ENCODE measurements around the gene PAF1.

The PAF1 gene

DNA sequence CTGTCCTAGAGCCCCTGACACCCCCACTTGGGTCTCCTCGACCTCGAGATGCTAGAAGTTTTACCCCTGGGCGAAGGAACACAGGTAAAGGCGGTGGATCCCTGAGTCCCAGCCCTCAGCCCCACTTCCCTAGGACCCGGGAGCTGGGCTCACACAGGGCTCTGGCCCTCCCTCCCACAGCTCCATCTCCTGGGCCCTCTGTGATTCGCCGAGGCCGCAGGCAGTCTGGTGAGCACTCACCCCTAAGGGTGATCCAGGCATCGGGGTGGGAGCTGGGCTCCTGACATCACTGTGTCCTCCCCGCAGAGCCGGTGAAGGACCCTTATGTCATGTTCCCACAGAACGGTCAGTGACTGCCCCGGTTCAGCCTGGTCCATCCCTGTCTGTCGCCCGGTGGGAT lies 29.9 kb upstream of the PAF1 start:
- no peak overlapping the region for H3K56ac ChIP-seq (ENCODE audit: low read length)
- H3K4me1 ChIP-seq (ENCODE audit: control insufficient read depth, low read depth, low read length), result no peaks in the 10 kb centered on the region
- H2BK5ac ChIP-seq (ENCODE audit: low read length), result no peak overlapping the region
- no peak overlapping the region for H3K27ac ChIP-seq (ENCODE audit: low read depth, low read length)
- H3K36me3 ChIP-seq (ENCODE audit: control insufficient read depth, insufficient read depth, low read length), result peaks cover 36% of the 10 kb centered on the region
- DNase-seq, result no peak
- H3K79me2 ChIP-seq (ENCODE audit: control insufficient read depth, insufficient read depth, low read length), result peaks cover 6% of the 10 kb centered on the region
- no peaks in the 10 kb centered on the region for H3K27me3 ChIP-seq (ENCODE audit: insufficient read depth, low read length, poor library complexity)
- WGBS (ENCODE audit: extremely low coverage, insufficient coverage, low lambda C conversion rate), result no CpG with 5 or more reads among the region's 15 CpGs
- no peak overlapping the region for H2BK15ac ChIP-seq (replicated peaks; ENCODE audit: low read depth)
- no peak overlapping the region for H3K4me3 ChIP-seq (ENCODE audit: low read length)
- no peak overlapping the region for H3K4me2 ChIP-seq (ENCODE audit: low read length)
- H3K4ac ChIP-seq (ENCODE audit: low read depth, low read length), result no peak overlapping the region
- no peak overlapping the region for H3K9ac ChIP-seq (ENCODE audit: low read length)
- H2BK120ac ChIP-seq (ENCODE audit: low read depth, low read length), result no peak overlapping the region
- no peak overlapping the region for H3K18ac ChIP-seq (ENCODE audit: low read length)
- H4K5ac ChIP-seq (ENCODE audit: low read length), result no peak overlapping the region
- H4K8ac ChIP-seq (ENCODE audit: low read depth, low read length), result no peak overlapping the region
- H3K23ac ChIP-seq (ENCODE audit: low read length), result no peak overlapping the region
- H2AK5ac ChIP-seq (ENCODE audit: low read length), result no peak overlapping the region
- peaks cover 14% of the 10 kb centered on the region for H3K79me1 ChIP-seq (ENCODE audit: low read length)

GRCh38 chr19:39419003-39419402 lies 28.1 kb upstream of the PAF1 start:
- no peak overlapping the region for H2BK5ac ChIP-seq (ENCODE audit: low read length)
- H3K4me3 ChIP-seq (ENCODE audit: low read length), result no peak overlapping the region
- H4K5ac ChIP-seq (ENCODE audit: low read length), result no peak overlapping the region
- no peak overlapping the region for H3K9ac ChIP-seq (ENCODE audit: low read length)
- H3K36me3 ChIP-seq (ENCODE audit: control insufficient read depth, insufficient read depth, low read length), result peaks cover 23% of the 10 kb centered on the region
- H2BK120ac ChIP-seq (ENCODE audit: low read depth, low read length), result no peak overlapping the region
- no peak for DNase-seq
- no peak overlapping the region for H3K23ac ChIP-seq (ENCODE audit: low read length)
- WGBS (ENCODE audit: extremely low coverage, insufficient coverage, low lambda C conversion rate), result no CpG with 5 or more reads among the region's 9 CpGs
- H3K56ac ChIP-seq (ENCODE audit: low read length), result no peak overlapping the region
- H3K27me3 ChIP-seq (ENCODE audit: insufficient read depth, low read length, poor library complexity), result no peaks in the 10 kb centered on the region
- no peak overlapping the region for H2AK5ac ChIP-seq (ENCODE audit: low read length)
- no peak overlapping the region for H3K27ac ChIP-seq (ENCODE audit: low read depth, low read length)
- peaks cover 22% of the 10 kb centered on the region for H3K79me2 ChIP-seq (ENCODE audit: control insufficient read depth, insufficient read depth, low read length)
- H2BK15ac ChIP-seq (replicated peaks; ENCODE audit: low read depth), result no peak overlapping the region
- no peak overlapping the region for H3K4me2 ChIP-seq (ENCODE audit: low read length)
- H3K4ac ChIP-seq (ENCODE audit: low read depth, low read length), result no peak overlapping the region
- H3K18ac ChIP-seq (ENCODE audit: low read length), result no peak overlapping the region
- H3K4me1 ChIP-seq (ENCODE audit: control insufficient read depth, low read depth, low read length), result peaks cover 3% of the 10 kb centered on the region
- H3K79me1 ChIP-seq (ENCODE audit: low read length), result peaks cover 22% of the 10 kb centered on the region
- no peak overlapping the region for H4K8ac ChIP-seq (ENCODE audit: low read depth, low read length)

DNA sequence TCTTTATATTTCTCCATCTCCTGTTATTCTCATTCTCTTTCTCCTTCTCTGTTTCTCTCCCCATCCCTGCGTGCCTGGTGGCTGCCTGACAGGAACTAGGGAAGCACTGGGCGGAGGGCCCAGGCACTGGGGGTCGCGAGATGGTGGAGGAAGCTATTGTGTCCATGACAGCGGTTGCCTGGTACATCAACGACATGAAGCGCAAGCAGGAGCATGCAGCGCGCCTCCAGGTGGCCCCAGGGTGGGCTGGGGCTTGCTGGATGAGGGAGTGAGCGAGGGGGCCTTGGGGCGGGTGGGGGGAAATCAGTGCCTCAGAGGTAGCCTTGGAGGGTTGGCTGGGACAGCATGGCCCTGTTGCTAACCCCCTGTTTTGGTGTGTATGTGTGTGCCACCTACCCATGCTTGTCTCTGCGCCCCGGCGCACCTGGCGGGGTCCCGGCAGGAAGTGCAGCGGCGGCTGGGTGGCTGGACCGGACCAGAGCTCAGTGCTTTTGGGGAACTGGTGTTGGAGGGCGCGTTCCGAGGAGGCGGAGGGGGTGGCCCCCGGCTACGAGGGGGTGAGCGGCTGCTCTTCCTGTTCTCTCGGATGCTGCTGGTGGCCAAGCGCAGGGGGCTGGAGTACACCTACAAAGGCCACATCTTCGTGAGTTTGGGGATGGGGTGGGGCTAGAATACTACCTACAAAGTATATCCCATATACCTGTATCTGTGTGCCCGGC lies 26.7 kb upstream of the PAF1 start:
- Histone ChIP-seq H3K56ac (ENCODE audit: low read length) (no peak overlapping the region), H3K4me2 (ENCODE audit: low read length) (no peak overlapping the region), H3K27ac (ENCODE audit: low read depth, low read length) (no peak overlapping the region), H3K27me3 (ENCODE audit: insufficient read depth, low read length, poor library complexity) (no peaks in the 10 kb centered on the region), H3K4ac (ENCODE audit: low read depth, low read length) (no peak overlapping the region), H3K18ac (ENCODE audit: low read length) (no peak overlapping the region), H3K9ac (ENCODE audit: low read length) (no peak overlapping the region), H2BK15ac (replicated peaks; ENCODE audit: low read depth) (no peak overlapping the region), H2AK5ac (ENCODE audit: low read length) (no peak overlapping the region), H3K79me2 (ENCODE audit: control insufficient read depth, insufficient read depth, low read length) (peaks cover 31% of the 10 kb centered on the region), H4K8ac (ENCODE audit: low read depth, low read length) (no peak overlapping the region), H4K5ac (ENCODE audit: low read length) (no peak overlapping the region), H3K79me1 (ENCODE audit: low read length) (peaks cover 22% of the 10 kb centered on the region), H3K36me3 (ENCODE audit: control insufficient read depth, insufficient read depth, low read length) (peaks cover 15% of the 10 kb centered on the region), H3K4me3 (ENCODE audit: low read length) (no peak overlapping the region), H2BK120ac (ENCODE audit: low read depth, low read length) (no peak overlapping the region), H2BK5ac (ENCODE audit: low read length) (no peak overlapping the region), H3K23ac (ENCODE audit: low read length) (no peak overlapping the region), H3K4me1 (ENCODE audit: control insufficient read depth, low read depth, low read length) (peaks cover 3% of the 10 kb centered on the region)
- no CpG with 5 or more reads among the region's 30 CpGs for WGBS (ENCODE audit: extremely low coverage, insufficient coverage, low lambda C conversion rate)
- DNase-seq, result no peak

DNA sequence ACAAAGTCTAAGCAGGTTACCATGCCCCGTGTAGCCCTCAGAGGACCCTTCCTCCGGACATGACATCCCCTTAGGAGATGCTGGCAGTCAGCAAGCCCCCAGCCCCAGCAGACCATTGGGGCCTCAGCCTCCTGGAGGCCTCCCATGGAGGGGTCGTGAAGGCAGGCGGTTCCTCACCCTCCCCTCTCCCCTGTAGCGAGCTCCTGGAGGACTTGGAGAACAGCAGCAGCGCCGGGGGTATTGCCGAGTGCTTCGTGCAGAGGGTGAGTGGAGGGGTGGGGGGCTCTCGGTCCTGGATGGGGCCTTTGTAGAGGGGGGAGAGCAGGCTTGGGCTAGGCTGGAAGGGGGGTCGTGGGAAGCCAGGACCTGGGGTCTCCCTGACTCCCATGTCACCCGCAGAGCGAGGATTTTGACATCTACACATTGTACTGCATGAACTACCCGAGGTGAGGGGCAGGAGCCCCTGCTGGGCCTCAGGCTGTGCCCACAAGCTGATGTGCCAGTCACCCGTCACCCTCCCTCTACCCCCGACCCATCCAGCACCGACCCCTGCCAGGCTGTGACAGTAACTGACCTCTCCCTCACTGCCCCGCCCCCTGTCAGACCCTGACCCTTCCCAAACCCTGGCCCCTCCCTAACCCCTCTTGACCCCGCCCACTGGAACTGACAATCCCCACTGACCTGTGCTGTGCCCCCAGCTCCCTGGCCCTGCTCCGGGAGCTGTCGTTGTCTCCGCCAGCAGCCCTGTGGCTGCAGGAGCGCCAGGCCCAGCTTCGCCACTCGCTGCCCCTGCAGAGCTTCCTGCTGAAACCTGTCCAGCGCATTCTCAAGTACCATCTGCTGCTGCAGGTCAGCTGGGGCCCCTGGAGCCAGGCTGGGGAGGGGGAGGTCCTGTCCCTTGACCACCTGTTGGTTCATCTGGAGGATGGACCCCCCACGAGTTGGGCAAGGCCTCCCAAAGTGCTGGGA lies 25.5 kb upstream of the PAF1 start:
- Histone ChIP-seq H3K9ac (ENCODE audit: low read length) (no peak overlapping the region), H3K79me1 (ENCODE audit: low read length) (peaks cover 22% of the 10 kb centered on the region), H2BK15ac (replicated peaks; ENCODE audit: low read depth) (no peak overlapping the region), H4K8ac (ENCODE audit: low read depth, low read length) (no peak overlapping the region), H3K36me3 (ENCODE audit: control insufficient read depth, insufficient read depth, low read length) (peaks cover 11% of the 10 kb centered on the region), H3K27me3 (ENCODE audit: insufficient read depth, low read length, poor library complexity) (no peaks in the 10 kb centered on the region), H3K79me2 (ENCODE audit: control insufficient read depth, insufficient read depth, low read length) (peaks cover 31% of the 10 kb centered on the region), H3K4ac (ENCODE audit: low read depth, low read length) (no peak overlapping the region), H3K4me2 (ENCODE audit: low read length) (no peak overlapping the region), H4K5ac (ENCODE audit: low read length) (no peak overlapping the region), H3K27ac (ENCODE audit: low read depth, low read length) (no peak overlapping the region), H3K56ac (ENCODE audit: low read length) (no peak overlapping the region), H3K18ac (ENCODE audit: low read length) (no peak overlapping the region), H3K4me1 (ENCODE audit: control insufficient read depth, low read depth, low read length) (peaks cover 3% of the 10 kb centered on the region), H2BK120ac (ENCODE audit: low read depth, low read length) (no peak overlapping the region), H2AK5ac (ENCODE audit: low read length) (no peak overlapping the region), H3K23ac (ENCODE audit: low read length) (no peak overlapping the region), H3K4me3 (ENCODE audit: low read length) (no peak overlapping the region), H2BK5ac (ENCODE audit: low read length) (no peak overlapping the region)
- WGBS (ENCODE audit: extremely low coverage, insufficient coverage, low lambda C conversion rate), result no CpG with 5 or more reads among the region's 27 CpGs
- no peak for DNase-seq

GRCh38 chr19:39415111-39416046 lies 24.5 kb upstream of the PAF1 start:
- peaks cover 31% of the 10 kb centered on the region for H3K79me2 ChIP-seq (ENCODE audit: control insufficient read depth, insufficient read depth, low read length)
- DNase-seq, result peak; percentile 57
- peak overlapping the region; percentile 56 for H3K4me2 ChIP-seq (ENCODE audit: low read length)
- H3K9ac ChIP-seq (ENCODE audit: low read length), result peak overlapping the region; percentile 98
- no peak overlapping the region for H3K4ac ChIP-seq (ENCODE audit: low read depth, low read length)
- H2BK15ac ChIP-seq (replicated peaks; ENCODE audit: low read depth), result no peak overlapping the region
- peak overlapping the region; percentile 65 for H3K56ac ChIP-seq (ENCODE audit: low read length)
- no peak overlapping the region for H3K4me3 ChIP-seq (ENCODE audit: low read length)
- H3K27me3 ChIP-seq (ENCODE audit: insufficient read depth, low read length, poor library complexity), result no peaks in the 10 kb centered on the region
- H3K79me1 ChIP-seq (ENCODE audit: low read length), result peaks cover 22% of the 10 kb centered on the region
- H3K36me3 ChIP-seq (ENCODE audit: control insufficient read depth, insufficient read depth, low read length), result peaks cover 7% of the 10 kb centered on the region
- no peak overlapping the region for H4K8ac ChIP-seq (ENCODE audit: low read depth, low read length)
- no CpG with 5 or more reads among the region's 35 CpGs for WGBS (ENCODE audit: extremely low coverage, insufficient coverage, low lambda C conversion rate)
- no peak overlapping the region for H2AK5ac ChIP-seq (ENCODE audit: low read length)
- H4K5ac ChIP-seq (ENCODE audit: low read length), result no peak overlapping the region
- H2BK120ac ChIP-seq (ENCODE audit: low read depth, low read length), result no peak overlapping the region
- H3K23ac ChIP-seq (ENCODE audit: low read length), result peak overlapping the region; percentile 17
- no peak overlapping the region for H3K27ac ChIP-seq (ENCODE audit: low read depth, low read length)
- H2BK5ac ChIP-seq (ENCODE audit: low read length), result no peak overlapping the region
- peaks cover 12% of the 10 kb centered on the region for H3K4me1 ChIP-seq (ENCODE audit: control insufficient read depth, low read depth, low read length)
- H3K18ac ChIP-seq (ENCODE audit: low read length), result no peak overlapping the region
